ENCODE results near the gene PIGC.

DNA sequence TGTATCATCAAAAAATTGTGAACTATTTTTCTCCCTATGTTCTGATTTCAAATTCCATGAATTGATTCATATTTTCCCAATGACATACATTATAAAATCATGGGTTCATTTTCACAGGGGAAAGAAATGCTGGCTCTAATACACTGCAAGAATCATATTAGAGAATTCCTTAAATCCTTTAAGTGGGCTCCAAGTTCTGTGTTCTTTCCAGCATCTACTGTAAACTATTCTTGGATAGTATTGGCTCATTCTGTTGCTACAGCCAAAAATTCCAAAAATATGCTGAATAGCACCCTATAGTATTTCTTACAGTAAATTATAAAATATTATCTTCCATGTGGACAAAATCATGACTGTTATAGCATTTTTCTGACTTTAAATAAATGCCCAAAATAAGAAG is 42.4 kb downstream of the PIGC start:
- TF ChIP-seq, protein P1, sequence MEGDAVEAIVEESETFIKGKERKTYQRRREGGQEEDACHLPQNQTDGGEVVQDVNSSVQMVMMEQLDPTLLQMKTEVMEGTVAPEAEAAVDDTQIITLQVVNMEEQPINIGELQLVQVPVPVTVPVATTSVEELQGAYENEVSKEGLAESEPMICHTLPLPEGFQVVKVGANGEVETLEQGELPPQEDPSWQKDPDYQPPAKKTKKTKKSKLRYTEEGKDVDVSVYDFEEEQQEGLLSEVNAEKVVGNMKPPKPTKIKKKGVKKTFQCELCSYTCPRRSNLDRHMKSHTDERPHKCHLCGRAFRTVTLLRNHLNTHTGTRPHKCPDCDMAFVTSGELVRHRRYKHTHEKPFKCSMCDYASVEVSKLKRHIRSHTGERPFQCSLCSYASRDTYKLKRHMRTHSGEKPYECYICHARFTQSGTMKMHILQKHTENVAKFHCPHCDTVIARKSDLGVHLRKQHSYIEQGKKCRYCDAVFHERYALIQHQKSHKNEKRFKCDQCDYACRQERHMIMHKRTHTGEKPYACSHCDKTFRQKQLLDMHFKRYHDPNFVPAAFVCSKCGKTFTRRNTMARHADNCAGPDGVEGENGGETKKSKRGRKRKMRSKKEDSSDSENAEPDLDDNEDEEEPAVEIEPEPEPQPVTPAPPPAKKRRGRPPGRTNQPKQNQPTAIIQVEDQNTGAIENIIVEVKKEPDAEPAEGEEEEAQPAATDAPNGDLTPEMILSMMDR (IDR thresholded peaks at IDR 0.05; ENCODE audit: low read depth, low read length): no peak
- TF ChIP-seq, protein P2, sequence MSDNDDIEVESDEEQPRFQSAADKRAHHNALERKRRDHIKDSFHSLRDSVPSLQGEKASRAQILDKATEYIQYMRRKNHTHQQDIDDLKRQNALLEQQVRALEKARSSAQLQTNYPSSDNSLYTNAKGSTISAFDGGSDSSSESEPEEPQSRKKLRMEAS (IDR thresholded peaks at IDR 0.05; ENCODE audit: low read depth, low read length): no peak
- no peak for TF ChIP-seq POLR2A (IDR thresholded peaks at IDR 0.05; ENCODE audit: extremely low read depth, insufficient read length)
- TF ChIP-seq MYC (IDR thresholded peaks at IDR 0.05; ENCODE audit: low read depth, low read length): no peak

Data from NB4 (cell line).